Ectodermal cell (in vitro differentiated cells): ENCODE results near the gene TCEAL3.
"Not testable (repeated sequence)": the region's sequence is repeated elsewhere in the genome, so short reads cannot be mapped to it uniquely, and the experiment has no call there.

Source experiments
- H3K27ac ChIP-seq: 2 replicates; pipeline ENCODE4 v1.7.0; 2013; ENCODE audit warnings: mild to moderate bottlenecking, low read depth, low read length; ENCODE audit not compliant: insufficient read depth, poor library complexity, severe bottlenecking
- H3K27me3 ChIP-seq: 2 replicates; pipeline ENCODE4 v1.7.0; 2013; ENCODE audit warnings: mild to moderate bottlenecking, low read length; ENCODE audit not compliant: insufficient read depth, control insufficient read depth, poor library complexity, severe bottlenecking
- H3K36me3 ChIP-seq: one replicate; pipeline ENCODE4 v1.7.0; 2013; ENCODE audit warnings: low read length; ENCODE audit not compliant: control insufficient read depth, insufficient read depth
- H3K4me1 ChIP-seq: one replicate; pipeline ENCODE4 v1.7.0; 2013; ENCODE audit warnings: low read length; ENCODE audit not compliant: control insufficient read depth, insufficient read depth
- H3K4me3 ChIP-seq: 2 replicates; pipeline ENCODE4 v1.7.0; 2013; ENCODE audit warnings: low read depth, low read length, control low read depth; ENCODE audit not compliant: insufficient read depth
- H3K9me3 ChIP-seq: 2 replicates; pipeline ENCODE4 v1.7.0; 2013; ENCODE audit warnings: mild to moderate bottlenecking, low read length, moderate library complexity; ENCODE audit not compliant: control insufficient read depth
- WGBS, 2 experiments: methylation state at CpG; one replicate each; pipeline ENCODE4 v1.1.7; 2013; ENCODE audit warnings: missing lambda C conversion rate in 2 of 2; 5-methylcytosine and 5-hydroxymethylcytosine counted together

TCEAL3 gene

GRCh38 chrX:103586314-103586646, 21.5 kb upstream of the TCEAL3 start:
- no peaks in the 10 kb centered on the region for H3K9me3 ChIP-seq
- no peaks in the 10 kb centered on the region for H3K36me3 ChIP-seq
- no peaks in the 10 kb centered on the region for H3K4me1 ChIP-seq
- H3K27me3 ChIP-seq, result no peaks in the 10 kb centered on the region
- no peak overlapping the region for H3K27ac ChIP-seq
- H3K4me3 ChIP-seq, result peak overlapping the region; percentile 63
- 16 to 23% methylated on average over 5 of the region's 5 CpGs for WGBS, 2 experiments

GRCh38 chrX:103586659-103587058, 21.1 kb upstream of the TCEAL3 start:
- WGBS, 2 experiments, result 83 to 88% methylated on average over 4 of the region's 4 CpGs

GRCh38 chrX:103592295-103592694, 15.5 kb upstream of the TCEAL3 start:
- not testable (repeated sequence) for H3K27me3 ChIP-seq, H3K36me3 ChIP-seq, H3K27ac ChIP-seq, H3K9me3 ChIP-seq, H3K4me1 ChIP-seq, H3K4me3 ChIP-seq
- no CpG with 5 or more reads among the region's 1 CpG for WGBS, 2 experiments

More at GRCh38 chrX:103586659-103587058, 21.1 kb upstream of the TCEAL3 start:
- no peaks in the 10 kb centered on the region for H3K9me3 ChIP-seq
- no peaks in the 10 kb centered on the region for H3K27me3 ChIP-seq
- no peaks in the 10 kb centered on the region for H3K36me3 ChIP-seq
- H3K4me1 ChIP-seq, result no peaks in the 10 kb centered on the region
- no peak overlapping the region for H3K4me3 ChIP-seq
- no peak overlapping the region for H3K27ac ChIP-seq

- WGBS, 2 experiments, result 92 to 97% methylated on average over 5 of the region's 6 CpGs
- H3K27me3 ChIP-seq, H3K4me1 ChIP-seq, H3K27ac ChIP-seq, H3K4me3 ChIP-seq, H3K9me3 ChIP-seq, H3K36me3 ChIP-seq: not testable (repeated sequence)
These were observed 12.6 kb upstream of the TCEAL3 start for GRCh38 chrX:103595202-103595601.

GRCh38 chrX:103608306-103608963, 672 bp downstream of the TCEAL3 start:
- peak overlapping the region; percentile 58 for H3K4me3 ChIP-seq
- 9 to 12% methylated on average over 19 to 21 of the region's 21 CpGs for WGBS, 2 experiments
- H3K36me3 ChIP-seq, result no peaks in the 10 kb centered on the region
- H3K4me1 ChIP-seq, result no peaks in the 10 kb centered on the region
- no peak overlapping the region for H3K27ac ChIP-seq
- H3K9me3 ChIP-seq, result no peaks in the 10 kb centered on the region
- peaks cover 6% of the 10 kb centered on the region for H3K27me3 ChIP-seq

GRCh38 chrX:103610282-103610681, 2.5 kb downstream of the TCEAL3 start:
- no peaks in the 10 kb centered on the region for H3K9me3 ChIP-seq
- no peak overlapping the region for H3K4me3 ChIP-seq
- no peak overlapping the region for H3K27ac ChIP-seq
- no peaks in the 10 kb centered on the region for H3K4me1 ChIP-seq
- peaks cover 6% of the 10 kb centered on the region for H3K27me3 ChIP-seq
- no CpG with 5 or more reads among the region's 1 CpG for WGBS, 2 experiments
- no peaks in the 10 kb centered on the region for H3K36me3 ChIP-seq

- 83% methylated on average over 1 of the region's 1 CpG; no CpG with 5 or more reads in 1 of the 2 experiments for whole genome bisulfite sequencing, 2 experiments
- no peaks in the 10 kb centered on the region for H3K36me3 ChIP-seq
These were observed 5.7 kb downstream of the TCEAL3 start for GRCh38 chrX:103613362-103613890.

GRCh38 chrX:103614999-103615398, 7.2 kb downstream of the TCEAL3 start:
- no peaks in the 10 kb centered on the region for H3K36me3 ChIP-seq
- no peaks in the 10 kb centered on the region for H3K4me1 ChIP-seq
- 83 to 100% methylated on average over 1 of the region's 1 CpG for WGBS, 2 experiments
- no peak overlapping the region for H3K27ac ChIP-seq
- no peaks in the 10 kb centered on the region for H3K27me3 ChIP-seq
- no peak overlapping the region for H3K4me3 ChIP-seq
- no peaks in the 10 kb centered on the region for H3K9me3 ChIP-seq

More at GRCh38 chrX:103613362-103613890, 5.7 kb downstream of the TCEAL3 start:
- Histone ChIP-seq H3K27me3 (no peaks in the 10 kb centered on the region), H3K4me1 (no peaks in the 10 kb centered on the region), H3K4me3 (no peak overlapping the region), H3K9me3 (no peaks in the 10 kb centered on the region), H3K27ac (no peak overlapping the region)

- no peaks in the 10 kb centered on the region for H3K9me3 ChIP-seq
- no peaks in the 10 kb centered on the region for H3K27me3 ChIP-seq
- no peaks in the 10 kb centered on the region for H3K36me3 ChIP-seq
- no peaks in the 10 kb centered on the region for H3K4me1 ChIP-seq
- no peak overlapping the region for H3K27ac ChIP-seq
- H3K4me3 ChIP-seq, result no peak overlapping the region
These were observed 8.1 kb downstream of the TCEAL3 start for GRCh38 chrX:103615781-103616371.

GRCh38 chrX:103616676-103617186, 9.0 kb downstream of the TCEAL3 start:
- Histone ChIP-seq H3K4me3 (no peak overlapping the region), H3K27me3 (no peaks in the 10 kb centered on the region), H3K36me3 (no peaks in the 10 kb centered on the region), H3K4me1 (no peaks in the 10 kb centered on the region), H3K9me3 (no peaks in the 10 kb centered on the region), H3K27ac (no peak overlapping the region)
- 27 to 37% methylated on average over 1 of the region's 1 CpG for WGBS, 2 experiments
